Aorta (tissue), 5 donors: Measurements from ENCODE around the gene PDCD4. TPM values are rescaled to one million over a fixed set of nuclear protein-coding genes. Genes with fewer than 3 reads are reported as not detected.

Experiments used
- ATAC-seq: fragments of 200-7000 bp; cut with Tn5 transposase; one replicate; pipeline ENCODE4 v1.9.1; 2022; ENCODE audit warnings: moderate library complexity; ENCODE audit not compliant: low FRiP score
- DNase-seq, 2 donors: peaks; one replicate each; pipeline ENCODE4 v3.0.0-alpha.2; 2020
- H3K27ac ChIP-seq, 2 donors: one replicate each; pipeline ENCODE4 v1.5.1; 2013; ENCODE audit warnings: low read length in 2 of 2, mild to moderate bottlenecking in 2 of 2, moderate library complexity in 2 of 2, control low read depth in 1 of 2, inconsistent platforms in 1 of 2, low read depth in 1 of 2
- H3K27me3 ChIP-seq, 2 donors: one replicate each; pipeline ENCODE4 v1.6.1; 2013; ENCODE audit warnings: control low read depth in 1 of 2, low read length in 1 of 2, mild to moderate bottlenecking in 1 of 2, moderate library complexity in 1 of 2; ENCODE audit not compliant: insufficient read depth in 2 of 2, control insufficient read depth in 1 of 2
- H3K36me3 ChIP-seq, 2 donors: one replicate each; pipeline ENCODE4 v1.6.1; 2013; ENCODE audit warnings: control low read depth in 1 of 2, low read length in 1 of 2, mild to moderate bottlenecking in 1 of 2; ENCODE audit not compliant: insufficient read depth in 2 of 2, control insufficient read depth in 1 of 2
- H3K4me1 ChIP-seq, 2 donors: one replicate each; pipeline ENCODE4 v1.6.1; 2013; ENCODE audit warnings: low read length in 2 of 2, control low read depth in 1 of 2, mild to moderate bottlenecking in 1 of 2, moderate library complexity in 1 of 2; ENCODE audit not compliant: insufficient read depth in 2 of 2, control insufficient read depth in 1 of 2
- H3K4me3 ChIP-seq, 2 donors: one replicate each; pipeline ENCODE4 v1.5.1; 2013; ENCODE audit warnings: low read length in 2 of 2, control low read depth in 1 of 2, mild to moderate bottlenecking in 1 of 2
- H3K9me3 ChIP-seq: one replicate; pipeline ENCODE4 v1.6.1; 2013; ENCODE audit warnings: mild to moderate bottlenecking, low read length; ENCODE audit not compliant: control insufficient read depth
- WGBS, 2 donors: extraction: QIAGEN DNeasy Blood & Tissue Kit; methylation state at CpG; one replicate each; pipeline ENCODE4 v1.1.7; 2013; 5-methylcytosine and 5-hydroxymethylcytosine counted together
- intact Hi-C, 2 donors: fragments of 100-400 bp; cut with DNase I; formaldehyde crosslinking; loops; one replicate each; pipeline versions ENCODE4 v1.14.2 to v1.15.0; 2022
- polyA plus RNA-seq, 2 donors: library from polyadenylated mRNA; stranded (reverse); fragments of 200-250 nt; gene quantifications; one replicate each; pipeline ENCODE4 v1.2.3, GENCODE V29; 2013
- total RNA-seq, 2 donors: library from RNA; stranded (reverse); fragmentation: NEBNext Ultra II Directional; extraction: Animal tissue kit (Norgen Biotek cat#: 25700); gene quantifications; one replicate each; pipeline ENCODE4 v1.2.1, GENCODE V29; 2021
- donor health status: healthy with polysubstance abuse.
- donor health status: Bipolar disorder and iron deficiency.
- donor health status: DM: no; HTN: no; CAD: no.
- donor health status: DM: no; HTN: no; CAD: no.
- donor health status: DM: yes; HTN: yes; CAD: no.

PDCD4 gene
- total and polyA plus RNA-seq, 4 donors: 46.6 to 124 (median 78.6) TPM

GRCh38 chr10:110880012-110880411 lies 8.3 kb downstream of the PDCD4 start:
- H3K4me1 ChIP-seq: no peaks in the 10 kb centered on the region
- no peak for DNase-seq
- WGBS, 2 donors: 56 to 61% methylated on average over 3 of the region's 3 CpGs
- H3K27ac ChIP-seq: no peak overlapping the region
- no peak overlapping the region for H3K4me3 ChIP-seq
- no peaks in the 10 kb centered on the region for H3K27me3 ChIP-seq
- no peaks in the 10 kb centered on the region for H3K9me3 ChIP-seq
- no peak for ATAC-seq
- intact Hi-C loops: no loop called here
- H3K36me3 ChIP-seq: peaks cover 0 to 3% of the 10 kb centered on the region in 2 donors

GRCh38 chr10:110881247-110881646 lies 9.5 kb downstream of the PDCD4 start:
- DNase-seq: no peak
- H3K36me3 ChIP-seq: peaks cover 0 to 3% of the 10 kb centered on the region in 2 donors
- H3K27me3 ChIP-seq: no peaks in the 10 kb centered on the region
- no peak overlapping the region for H3K4me3 ChIP-seq
- H3K27ac ChIP-seq: peak overlapping the region; percentile 39 to 57
- WGBS, 2 donors: 27 to 30% methylated on average over 9 of the region's 9 CpGs
- intact Hi-C loops: no loop called here
- no peaks in the 10 kb centered on the region for H3K9me3 ChIP-seq
- no peaks in the 10 kb centered on the region for H3K4me1 ChIP-seq
- no peak for ATAC-seq

DNA sequence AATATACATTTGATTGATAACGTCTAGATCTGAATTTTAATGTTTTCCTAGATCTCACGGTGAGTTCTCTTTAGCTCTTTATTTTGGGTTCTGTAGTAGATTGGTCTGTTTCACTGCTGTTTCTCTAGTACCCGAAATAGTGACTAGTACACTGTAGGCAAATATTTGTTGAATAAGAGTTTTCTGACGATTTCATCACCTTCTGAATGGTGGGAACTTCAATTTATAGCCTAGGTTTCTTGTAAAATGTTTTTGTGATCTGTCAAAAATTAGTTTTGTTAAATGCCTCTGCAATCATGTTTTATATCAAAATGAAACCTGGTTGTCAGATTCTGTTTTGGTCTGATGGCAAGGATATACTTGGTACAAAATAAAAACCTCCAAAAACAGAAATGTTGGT lies 10.2 kb downstream of the PDCD4 start:
- no peak for DNase-seq
- no peaks in the 10 kb centered on the region for H3K9me3 ChIP-seq
- H3K4me3 ChIP-seq: peak overlapping the region in 1 of 2 donors; percentile 41
- H3K27ac ChIP-seq: no peak overlapping the region
- peaks cover 0 to 3% of the 10 kb centered on the region in 2 donors for H3K36me3 ChIP-seq
- intact Hi-C loops: no loop called here
- no peak for ATAC-seq
- H3K27me3 ChIP-seq: no peaks in the 10 kb centered on the region
- H3K4me1 ChIP-seq: no peaks in the 10 kb centered on the region
- WGBS, 2 donors: 11 to 12% methylated on average over 4 of the region's 4 CpGs

DNA sequence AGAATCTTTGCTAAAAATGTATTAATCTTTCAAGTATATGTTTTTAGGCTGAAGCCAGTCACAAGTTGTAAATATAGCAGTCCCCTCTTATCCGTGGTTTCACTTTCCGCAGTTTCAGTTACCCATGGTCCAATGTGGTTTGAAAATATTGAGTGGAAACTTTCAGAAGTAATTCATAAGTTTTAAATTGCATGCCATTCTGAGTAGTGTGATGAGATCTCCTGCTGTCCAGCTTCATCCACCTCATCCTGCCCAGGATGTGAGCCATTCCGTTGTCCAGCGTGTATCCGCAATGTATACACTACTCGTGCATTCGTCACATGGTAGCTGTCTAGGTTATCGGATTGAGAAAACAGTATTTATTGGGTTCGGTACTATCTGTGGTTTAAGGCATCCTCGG lies 12.2 kb downstream of the PDCD4 start:
- H3K4me3 ChIP-seq: no peak overlapping the region
- H3K27ac ChIP-seq: no peak overlapping the region
- intact Hi-C loops: no loop called here
- WGBS, 2 donors: 59 to 66% methylated on average over 10 of the region's 10 CpGs
- peaks cover 0 to 1% of the 10 kb centered on the region in 2 donors for H3K36me3 ChIP-seq
- DNase-seq (no peak), ATAC-seq (no peak)
- H3K27me3 ChIP-seq: no peaks in the 10 kb centered on the region
- no peaks in the 10 kb centered on the region for H3K4me1 ChIP-seq
- H3K9me3 ChIP-seq: no peaks in the 10 kb centered on the region

GRCh38 chr10:110885932-110886674 lies 14.4 kb downstream of the PDCD4 start:
- no peaks in the 10 kb centered on the region for H3K4me1 ChIP-seq
- H3K4me3 ChIP-seq: no peak overlapping the region
- peaks cover 0 to 1% of the 10 kb centered on the region in 2 donors for H3K36me3 ChIP-seq
- H3K27ac ChIP-seq: no peak overlapping the region
- 43 to 45% methylated on average over 5 of the region's 5 CpGs for WGBS, 2 donors
- DNase-seq (no peak), ATAC-seq (no peak)
- no peaks in the 10 kb centered on the region for H3K9me3 ChIP-seq
- intact Hi-C loops: no loop called here
- H3K27me3 ChIP-seq: no peaks in the 10 kb centered on the region

GRCh38 chr10:110887560-110887959 lies 15.8 kb downstream of the PDCD4 start:
- no peaks in the 10 kb centered on the region for H3K27me3 ChIP-seq
- no peaks in the 10 kb centered on the region for H3K4me1 ChIP-seq
- WGBS, 2 donors: 95 to 98% methylated on average over 1 of the region's 1 CpG
- no peak overlapping the region for H3K4me3 ChIP-seq
- no peak for ATAC-seq
- no peak overlapping the region for H3K27ac ChIP-seq
- H3K9me3 ChIP-seq: no peaks in the 10 kb centered on the region
- DNase-seq: no peak
- H3K36me3 ChIP-seq: no peaks in the 10 kb centered on the region
- intact Hi-C loops: no loop called here

DNA sequence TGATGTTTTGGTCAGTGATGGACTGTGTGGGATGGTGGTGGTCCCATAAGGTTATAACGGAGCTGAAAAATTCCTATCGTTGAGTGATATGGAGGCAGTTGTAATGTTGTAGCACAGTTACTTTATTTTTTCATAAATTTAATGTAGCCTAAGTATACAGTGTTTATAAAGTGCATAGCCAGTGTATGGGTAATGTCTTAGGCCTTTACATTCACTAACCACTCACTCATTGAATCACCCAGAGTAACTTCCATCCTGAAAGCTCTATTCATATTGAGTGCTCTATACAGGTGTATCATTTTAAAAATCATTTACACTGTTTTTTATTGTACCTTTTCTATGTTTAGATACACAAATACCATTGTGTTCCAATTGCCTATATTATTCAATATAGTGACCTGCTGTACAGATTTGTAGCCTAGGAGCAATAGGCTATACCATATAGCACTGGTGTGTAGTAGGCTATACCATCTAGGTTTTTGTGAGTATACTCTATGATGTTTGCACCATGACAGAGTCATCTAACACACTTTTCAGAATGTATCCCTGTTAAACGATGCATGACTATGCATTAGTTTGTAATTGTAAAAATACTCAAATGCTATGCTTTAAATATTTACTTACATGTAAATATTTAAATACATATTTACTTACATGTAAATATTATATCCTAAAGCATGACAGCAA lies 21.0 kb downstream of the PDCD4 start:
- Histone ChIP-seq H3K4me1 (no peaks in the 10 kb centered on the region), H3K36me3 (peaks cover 0 to 3% of the 10 kb centered on the region in 2 donors)

DNA sequence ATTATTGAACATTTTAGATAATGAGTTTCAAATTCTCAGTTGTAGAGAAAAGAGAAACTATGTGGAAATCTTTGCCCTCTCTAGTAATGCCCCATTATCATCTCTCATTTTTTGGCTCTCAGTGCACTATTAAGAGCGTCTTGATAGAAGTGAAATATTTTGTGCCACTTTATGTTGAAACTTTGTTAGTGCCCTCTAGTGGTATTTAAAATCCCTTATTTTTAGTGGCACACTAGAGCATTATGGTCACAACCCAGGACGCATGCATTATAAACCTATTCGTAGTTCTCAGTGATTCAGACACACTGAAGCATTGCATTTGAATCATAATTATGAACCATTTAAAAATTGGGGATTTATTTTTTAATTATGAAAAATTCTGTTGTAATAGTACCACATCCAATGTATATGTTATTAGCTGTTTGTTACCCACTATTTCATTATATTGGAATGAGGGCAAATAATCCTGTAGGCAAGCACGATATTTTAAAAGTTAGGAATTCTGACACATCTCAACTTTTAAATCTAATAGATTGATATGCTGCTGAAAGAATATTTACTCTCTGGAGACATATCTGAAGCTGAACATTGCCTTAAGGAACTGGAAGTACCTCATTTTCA lies 21.9 kb downstream of the PDCD4 start:
- intact Hi-C loops: loop anchor here (2.0 to 10.0 kb wide), 5 partner anchors 89 to 289 kb away; no protein-coding TSS in a partner anchor
- Histone ChIP-seq H3K9me3 (no peaks in the 10 kb centered on the region), H3K36me3 (peaks cover 0 to 3% of the 10 kb centered on the region in 2 donors), H3K27me3 (no peaks in the 10 kb centered on the region), H3K4me3 (no peak overlapping the region), H3K4me1 (no peaks in the 10 kb centered on the region), H3K27ac (no peak overlapping the region)
- ATAC-seq (peak; percentile 84), DNase-seq (no peak)
- 12 to 13% methylated on average over 4 of the region's 4 CpGs for WGBS, 2 donors

More for the DNA sequence above, 21.0 kb downstream of the PDCD4 start:
- no peak overlapping the region for H3K4me3 ChIP-seq
- no peak overlapping the region for H3K27ac ChIP-seq
- no peak for DNase-seq
- no peaks in the 10 kb centered on the region for H3K27me3 ChIP-seq
- WGBS, 2 donors: 73% methylated on average over 3 of the region's 3 CpGs
- H3K9me3 ChIP-seq: no peaks in the 10 kb centered on the region
- no peak for ATAC-seq
- intact Hi-C loops: loop anchor here (2.0 to 10.0 kb wide), 5 partner anchors 88 to 288 kb away; no protein-coding TSS in a partner anchor
